ENCODE measurements around the gene SFXN2.
A peak's percentile ranks its signal among the peaks of the same experiment; 100 is the strongest.
"Not testable (repeated sequence)": the region's sequence is repeated elsewhere in the genome, so short reads cannot be mapped to it uniquely, and the experiment has no call there.

Gene SFXN2

GRCh38 chr10:102681696-102682095, 32.7 kb upstream of the SFXN2 start:
- no peak for DNase-seq (ENCODE audit: low read depth)

DNA sequence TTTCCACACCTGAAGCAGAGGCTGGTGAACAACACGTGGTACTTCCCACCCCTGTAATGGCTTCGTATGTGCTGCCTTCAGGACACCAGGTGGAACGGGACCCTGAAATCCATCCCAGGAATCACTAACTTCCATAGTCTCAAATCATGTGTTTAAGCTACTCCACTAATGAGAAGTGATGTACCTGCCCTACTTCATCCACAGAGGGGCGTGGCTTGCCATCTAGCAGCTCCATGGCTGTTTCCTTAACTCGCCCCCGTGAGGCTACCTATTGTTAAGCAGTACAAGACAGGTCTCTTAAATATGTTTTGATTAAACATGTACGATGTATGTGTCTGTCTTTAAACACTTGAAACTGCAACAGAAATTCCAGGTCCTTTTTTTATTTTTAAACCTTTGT, 32.0 kb upstream of the SFXN2 start:
- DNase-seq (ENCODE audit: low read depth): no peak

DNA sequence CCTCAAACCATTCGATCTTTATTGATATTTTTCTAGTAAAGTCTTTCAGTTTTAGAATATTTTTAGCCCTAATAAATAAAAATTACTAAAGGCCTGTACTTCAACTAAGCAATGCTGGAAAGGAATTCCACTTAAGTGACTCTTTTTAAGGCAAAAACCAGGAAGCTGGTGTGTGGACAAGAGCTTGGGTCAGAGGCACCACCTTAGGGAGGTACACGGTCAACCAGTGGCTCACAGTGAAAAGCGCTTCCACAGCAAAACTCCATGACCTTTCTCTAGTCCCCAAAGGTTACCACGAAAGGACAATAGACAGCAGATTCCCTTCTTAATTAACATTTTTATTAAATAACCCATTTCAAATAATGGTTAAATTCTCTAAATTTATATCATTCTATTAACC, 31.5 kb upstream of the SFXN2 start:
- DNase-seq (ENCODE audit: low read depth): no peak

DNA sequence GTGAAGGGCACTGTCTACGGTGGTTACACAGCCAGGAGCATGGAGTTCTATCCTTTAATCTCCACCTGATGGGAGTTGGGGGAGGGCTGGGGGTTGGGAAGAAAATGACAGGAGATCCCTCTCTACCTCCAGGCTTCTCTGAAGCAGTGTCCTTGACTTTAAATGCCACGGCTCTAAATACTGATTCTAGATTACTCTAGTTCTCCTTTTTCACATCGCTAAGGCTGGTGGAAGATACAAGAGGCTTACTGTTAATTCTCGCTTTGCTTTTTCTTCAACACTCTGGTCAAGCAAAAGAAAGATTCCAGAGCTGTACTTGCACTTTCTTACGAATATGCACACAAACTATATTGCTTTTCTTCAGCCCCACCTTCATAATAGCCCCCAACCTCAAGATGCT, 30.7 kb upstream of the SFXN2 start:
- no peak for DNase-seq (ENCODE audit: low read depth)

DNA sequence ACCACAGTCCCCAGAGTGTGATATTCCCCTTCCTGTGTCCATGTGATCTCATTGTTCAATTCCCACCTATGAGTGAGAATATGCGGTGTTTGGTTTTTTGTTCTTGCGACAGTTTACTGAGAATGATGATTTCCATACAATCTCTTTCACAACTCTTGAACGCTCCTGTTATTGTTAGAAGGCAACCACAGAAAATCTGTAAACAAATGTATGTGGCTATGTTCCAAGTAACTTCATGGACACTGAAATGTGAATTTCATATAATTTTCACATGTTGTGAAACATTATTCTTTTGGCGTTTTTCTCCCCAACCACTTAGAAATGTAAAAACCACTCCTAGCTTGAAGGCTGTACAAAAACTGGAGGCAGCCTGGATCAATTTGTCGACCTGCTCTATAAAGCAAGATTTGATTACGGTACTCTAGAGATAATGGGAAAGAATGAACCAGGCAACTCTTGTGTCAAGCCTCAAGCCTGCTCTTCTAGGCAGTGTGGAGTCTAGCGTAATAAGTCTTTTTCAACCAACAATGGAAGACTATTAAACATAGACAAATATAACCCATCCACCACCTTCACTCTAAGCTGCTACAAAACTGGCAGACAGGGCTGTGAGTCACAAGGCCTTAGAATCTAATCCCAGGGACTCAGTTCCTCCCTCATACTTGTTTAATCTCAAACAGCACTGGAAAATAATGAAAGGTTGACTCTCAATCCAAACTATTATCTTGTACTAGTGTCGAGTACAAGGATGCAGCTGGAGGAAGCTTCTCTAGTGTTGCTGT, 23.0 kb upstream of the SFXN2 start:
- DNase-seq (ENCODE audit: low read depth): peak; percentile 93

DNA sequence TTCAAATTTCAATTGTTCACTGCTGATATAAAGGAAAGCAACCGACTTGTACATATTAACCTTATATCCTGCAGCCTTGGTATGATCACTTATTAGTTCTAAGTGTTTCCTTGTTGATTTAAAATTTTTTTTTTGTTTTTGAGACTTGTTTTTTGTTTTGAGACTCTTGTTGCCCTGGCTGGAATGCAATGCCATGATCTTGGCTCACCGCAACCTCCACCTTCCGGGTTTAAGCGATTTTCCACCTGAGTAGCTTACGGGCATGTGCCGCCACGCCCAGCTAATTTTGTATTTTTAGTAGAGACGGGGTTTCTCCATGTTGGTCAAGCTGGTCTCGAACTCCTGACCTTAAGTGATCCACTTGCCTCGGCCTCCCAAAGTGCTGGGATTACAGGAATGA, 19.0 kb upstream of the SFXN2 start:
- DNase-seq (ENCODE audit: low read depth): not testable (repeated sequence)

DNA sequence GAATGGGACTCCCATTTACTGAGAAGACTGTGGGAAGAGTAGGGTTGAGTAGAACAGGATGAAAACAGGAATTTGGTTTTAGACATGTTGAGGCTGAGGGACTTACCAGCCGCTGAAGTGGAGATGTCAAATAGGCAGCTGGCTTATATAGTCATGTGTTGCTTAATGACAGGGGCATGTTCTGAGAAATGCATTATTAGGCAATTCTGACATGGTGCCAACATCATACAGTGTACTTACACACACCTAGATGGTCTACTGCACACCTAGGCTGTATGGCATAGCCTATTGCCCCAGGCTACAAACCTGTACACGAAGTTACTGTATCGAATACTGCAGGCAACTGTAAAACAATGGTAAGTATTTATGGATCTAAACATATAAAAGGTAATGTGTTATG, 17.7 kb upstream of the SFXN2 start:
- DNase-seq (ENCODE audit: low read depth): no peak

- no peak for DNase-seq (ENCODE audit: low read depth)
Observed at GRCh38 chr10:102698894-102699293, 15.5 kb upstream of the SFXN2 start.

- DNase-seq (ENCODE audit: low read depth): peak; percentile 30
Observed at GRCh38 chr10:102701272-102701671, 13.2 kb upstream of the SFXN2 start.

DNA sequence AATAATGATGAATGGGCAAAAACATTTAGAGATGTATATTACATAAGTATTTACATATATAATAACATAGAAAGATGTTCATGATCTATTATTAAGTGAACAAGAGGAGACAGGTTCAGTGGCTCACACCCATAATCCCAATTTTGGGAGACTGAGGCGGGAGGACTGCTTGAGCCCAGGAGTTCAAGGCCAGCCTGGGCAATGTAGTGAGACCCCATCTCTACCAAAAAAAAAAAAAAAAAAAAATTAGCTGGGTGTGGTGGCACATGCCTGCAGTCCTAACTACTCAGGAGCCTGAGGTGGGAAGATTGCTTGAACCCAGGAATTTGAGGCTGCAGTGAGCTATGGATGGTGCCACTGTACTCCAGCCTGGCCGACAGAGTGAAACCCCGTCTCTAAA, 12.6 kb upstream of the SFXN2 start:
- DNase-seq (ENCODE audit: low read depth): no peak

GRCh38 chr10:102702742-102703141, 11.7 kb upstream of the SFXN2 start:
- DNase-seq (ENCODE audit: low read depth): no peak

- DNase-seq (ENCODE audit: low read depth): no peak
Observed at GRCh38 chr10:102704915-102705314, 9.5 kb upstream of the SFXN2 start.

GRCh38 chr10:102705531-102705930, 8.9 kb upstream of the SFXN2 start:
- DNase-seq (ENCODE audit: low read depth): no peak

- DNase-seq (ENCODE audit: low read depth): peak; percentile 57
Observed at GRCh38 chr10:102710609-102711008, 3.8 kb upstream of the SFXN2 start.

DNA sequence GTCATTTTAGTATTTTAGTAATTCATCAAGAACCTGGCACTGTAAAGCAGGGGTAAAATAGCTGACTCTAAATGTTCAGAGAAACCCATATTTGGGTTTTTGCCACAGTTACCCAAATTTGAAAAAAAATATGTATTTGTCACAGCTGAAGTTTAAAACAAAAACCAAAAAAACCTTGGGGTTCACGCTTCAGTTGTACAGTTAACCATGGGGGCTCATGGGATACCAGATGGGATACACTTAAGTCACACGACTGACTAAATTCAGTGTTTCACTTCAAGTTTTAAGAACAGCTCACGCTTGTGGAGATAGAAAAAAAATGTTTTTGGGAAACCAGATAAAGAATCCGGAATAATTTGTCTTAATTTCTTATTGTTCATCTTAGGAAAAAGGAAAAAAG, 2.3 kb upstream of the SFXN2 start:
- DNase-seq (ENCODE audit: low read depth): no peak

DNA sequence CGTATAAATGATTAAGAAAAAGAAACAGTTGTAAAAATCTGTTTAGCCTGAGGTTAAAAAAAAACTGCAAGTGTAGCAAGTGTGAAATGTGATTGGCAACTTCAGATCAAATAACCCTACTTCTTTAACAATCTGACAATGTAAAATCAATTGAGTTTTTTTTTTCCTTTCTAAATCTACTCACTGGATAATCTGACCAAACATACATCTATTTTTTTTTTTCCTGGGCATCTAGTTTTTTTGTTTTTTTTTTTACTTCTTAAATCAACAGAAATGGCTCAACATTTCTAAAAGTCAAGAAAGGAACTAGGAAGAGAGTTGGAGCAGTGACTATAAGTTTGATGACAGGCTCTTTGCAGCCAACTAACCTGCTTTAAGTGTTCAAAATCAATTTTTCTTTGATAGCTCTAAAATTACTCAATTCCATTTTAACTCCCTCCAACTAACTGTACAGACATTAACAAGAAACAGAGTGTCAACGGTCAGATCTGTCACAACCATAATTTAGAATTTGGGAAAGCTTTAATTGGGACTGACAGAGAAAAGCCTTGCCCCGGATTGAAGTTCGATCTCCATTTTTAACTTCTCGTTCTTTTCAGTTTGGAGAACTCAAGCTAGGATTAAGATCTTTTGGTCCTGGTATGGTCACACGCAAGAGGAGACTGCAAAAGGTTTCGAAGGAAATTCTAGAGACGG, 1.4 kb upstream of the SFXN2 start:
- no peak for DNase-seq (ENCODE audit: low read depth)

GRCh38 chr10:102713539-102713813, 960 bp upstream of the SFXN2 start:
- DNase-seq (ENCODE audit: low read depth): no peak

- peak; percentile 98 for DNase-seq (ENCODE audit: low read depth)
Observed at GRCh38 chr10:102713814-102714620, 419 bp upstream of the SFXN2 start, which contains the start of gene ARL3. TSS of gene ARL3 (minus strand) at chr10:102714397. CDS start at chr10:102714275, 122 bp downstream.

DNA sequence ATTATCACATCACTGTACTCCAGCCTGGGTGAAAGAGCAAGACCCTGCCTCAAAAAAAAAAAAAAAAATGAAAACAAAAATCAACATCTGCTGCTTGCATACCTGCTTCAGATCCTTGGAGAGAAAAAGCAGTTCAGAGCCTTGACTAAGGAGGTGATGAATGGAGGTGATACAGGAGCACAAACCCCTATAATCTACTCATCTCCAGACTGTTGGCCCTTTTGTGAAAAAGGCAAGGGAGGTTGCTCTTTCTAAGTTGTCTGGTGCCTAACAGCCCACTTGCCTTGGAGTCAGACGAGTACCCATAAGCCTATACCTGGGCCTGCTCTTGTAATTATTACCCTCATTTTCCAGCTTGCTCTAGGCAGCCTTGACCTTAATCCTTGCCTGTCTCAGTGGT, 1.4 kb downstream of the SFXN2 start:
- no peak for DNase-seq (ENCODE audit: low read depth)

DNA sequence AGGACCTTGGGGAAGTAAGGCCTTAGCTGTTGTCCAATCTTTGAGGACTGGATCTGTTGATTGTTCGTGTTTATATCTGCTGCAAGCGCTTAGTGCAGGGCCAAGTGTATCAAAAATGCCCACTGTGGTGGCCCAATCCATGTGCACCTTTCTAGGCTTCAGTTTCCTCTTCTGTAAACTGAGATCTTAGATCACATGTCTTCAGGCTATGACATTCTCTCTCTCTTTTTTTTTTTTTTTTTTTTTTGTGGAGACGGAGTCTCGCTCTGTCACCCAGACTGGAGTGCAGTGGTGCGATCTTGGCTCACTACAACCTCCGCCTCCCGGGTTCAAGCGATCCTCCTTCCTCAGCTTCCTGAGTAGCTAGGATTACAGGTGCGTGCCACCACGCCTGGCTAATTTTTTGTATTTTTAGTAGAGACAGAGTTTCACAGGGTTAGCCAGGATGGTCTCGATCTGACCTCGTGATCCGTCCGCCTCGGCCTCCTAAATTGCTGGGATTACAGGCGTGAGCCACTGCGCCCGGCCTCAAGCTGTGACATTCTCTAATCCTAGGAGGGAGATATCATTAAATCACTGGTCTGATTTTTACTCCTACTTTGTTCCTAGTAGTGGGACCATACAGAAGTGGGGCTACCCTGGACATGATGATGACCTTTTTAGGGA, 2.6 kb downstream of the SFXN2 start:
- DNase-seq (ENCODE audit: low read depth): not testable (repeated sequence)

- peak; percentile 24 for DNase-seq (ENCODE audit: low read depth)
Observed at GRCh38 chr10:102718220-102718619, 3.8 kb downstream of the SFXN2 start.

DNA sequence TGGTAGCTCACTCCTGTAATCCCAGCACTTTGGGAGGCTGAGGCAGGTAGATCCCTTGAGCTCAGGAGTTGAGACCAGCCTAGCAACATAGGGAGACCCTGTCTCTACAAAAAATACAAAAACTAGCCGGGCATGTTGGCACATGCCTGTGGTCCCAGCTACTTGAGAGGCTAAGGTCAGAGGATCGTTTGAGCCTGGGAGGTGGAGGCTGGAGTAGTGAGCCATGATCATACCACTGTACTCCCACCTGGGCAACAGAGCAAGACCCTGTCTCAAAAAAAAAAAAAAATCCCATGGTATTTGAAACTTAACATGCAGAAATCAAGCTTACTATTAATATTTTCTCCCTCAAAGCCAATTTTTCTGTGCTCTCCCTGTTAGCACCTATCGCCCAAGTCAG, 5.9 kb downstream of the SFXN2 start:
- no peak for DNase-seq (ENCODE audit: low read depth)

Data from fibroblast of gingiva (primary cell).